ENCODE results near the gene TMEM91.

Gene TMEM91

DNA sequence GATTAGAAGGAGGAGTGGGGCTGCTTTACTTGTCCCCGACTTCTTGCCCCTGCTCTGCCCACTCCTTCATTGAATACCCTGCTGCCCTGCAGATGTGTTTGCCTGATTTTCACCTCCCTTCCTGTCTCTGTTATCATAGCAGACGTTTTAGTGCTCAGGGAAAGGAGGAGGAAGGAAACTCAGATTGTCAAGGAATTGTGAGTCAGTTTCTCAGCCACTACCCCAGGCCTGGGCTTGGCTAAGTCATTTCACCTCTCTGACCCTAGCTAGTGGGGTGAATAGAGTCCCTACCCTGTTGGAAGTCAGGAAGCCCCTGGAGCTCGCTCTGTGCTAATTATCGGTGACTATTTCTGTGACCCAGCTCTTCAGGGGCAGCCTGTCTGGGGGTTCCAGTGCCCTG lies 25.1 kb downstream of the TMEM91 start:
- no peak overlapping the region for H3K27ac ChIP-seq
- TF ChIP-seq, protein P1, sequence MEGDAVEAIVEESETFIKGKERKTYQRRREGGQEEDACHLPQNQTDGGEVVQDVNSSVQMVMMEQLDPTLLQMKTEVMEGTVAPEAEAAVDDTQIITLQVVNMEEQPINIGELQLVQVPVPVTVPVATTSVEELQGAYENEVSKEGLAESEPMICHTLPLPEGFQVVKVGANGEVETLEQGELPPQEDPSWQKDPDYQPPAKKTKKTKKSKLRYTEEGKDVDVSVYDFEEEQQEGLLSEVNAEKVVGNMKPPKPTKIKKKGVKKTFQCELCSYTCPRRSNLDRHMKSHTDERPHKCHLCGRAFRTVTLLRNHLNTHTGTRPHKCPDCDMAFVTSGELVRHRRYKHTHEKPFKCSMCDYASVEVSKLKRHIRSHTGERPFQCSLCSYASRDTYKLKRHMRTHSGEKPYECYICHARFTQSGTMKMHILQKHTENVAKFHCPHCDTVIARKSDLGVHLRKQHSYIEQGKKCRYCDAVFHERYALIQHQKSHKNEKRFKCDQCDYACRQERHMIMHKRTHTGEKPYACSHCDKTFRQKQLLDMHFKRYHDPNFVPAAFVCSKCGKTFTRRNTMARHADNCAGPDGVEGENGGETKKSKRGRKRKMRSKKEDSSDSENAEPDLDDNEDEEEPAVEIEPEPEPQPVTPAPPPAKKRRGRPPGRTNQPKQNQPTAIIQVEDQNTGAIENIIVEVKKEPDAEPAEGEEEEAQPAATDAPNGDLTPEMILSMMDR (conservative IDR thresholded peaks at IDR 0.05): no peak
- TF ChIP-seq ZFX (IDR thresholded peaks at IDR 0.05): no peak

DNA sequence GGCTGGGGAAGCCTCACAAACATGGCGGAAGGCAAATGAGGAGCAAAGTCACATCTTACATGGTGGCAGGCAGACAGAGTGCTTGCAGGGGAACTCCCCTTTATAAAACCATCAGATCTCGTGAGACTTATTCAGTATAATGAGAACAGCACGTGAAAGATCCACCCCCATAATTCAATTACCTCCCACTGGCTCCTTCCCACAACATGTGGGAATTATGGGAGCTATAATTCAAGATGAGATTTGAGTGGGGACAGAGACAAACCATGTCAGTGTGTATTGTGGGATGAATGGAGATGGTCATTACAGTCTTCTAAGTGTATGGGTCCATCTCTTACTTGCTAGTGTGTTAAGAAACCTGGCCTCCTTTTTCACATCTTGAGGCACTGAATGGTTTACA lies 25.7 kb downstream of the TMEM91 start:
- no peak overlapping the region for H3K27ac ChIP-seq
- TF ChIP-seq, protein P1 (conservative IDR thresholded peaks at IDR 0.05): no peak
- no peak for TF ChIP-seq ZFX (IDR thresholded peaks at IDR 0.05)

DNA sequence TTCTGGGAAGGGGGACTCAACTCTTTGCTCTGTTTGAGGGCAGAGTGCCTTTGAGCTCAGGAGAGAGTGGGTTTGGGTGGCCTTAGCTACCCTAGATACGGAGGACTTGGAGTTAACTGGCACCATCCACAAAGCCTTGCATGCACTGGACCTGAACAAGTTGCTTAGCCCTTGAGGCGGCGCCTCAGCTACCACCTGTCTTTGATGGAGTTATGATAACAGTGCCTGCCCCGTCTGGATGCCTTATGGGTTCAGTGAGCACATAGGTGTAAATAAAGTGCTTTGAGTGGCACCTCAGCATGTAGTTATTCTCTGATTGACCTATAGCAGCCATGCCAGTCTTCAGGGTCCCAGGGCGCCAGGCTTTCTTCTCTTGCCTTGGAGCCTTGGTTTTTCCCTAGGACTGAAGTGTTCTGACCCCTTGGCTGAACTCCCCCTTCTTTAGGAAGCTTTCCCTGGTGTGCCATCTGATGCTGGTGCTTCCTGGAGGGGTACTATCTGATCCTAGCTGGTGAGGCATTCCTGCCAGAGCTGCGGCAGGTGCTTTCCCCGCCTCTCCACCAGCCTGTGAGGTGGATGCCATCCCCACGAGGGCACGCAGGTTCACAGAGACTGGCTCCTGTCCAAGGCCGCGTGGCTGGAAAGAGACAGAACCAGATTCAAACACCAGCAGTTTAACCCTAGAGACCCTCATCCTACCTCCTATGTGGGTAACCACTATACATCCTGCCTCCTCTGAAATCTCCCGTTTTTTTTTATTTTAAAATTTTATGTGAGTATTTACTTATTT lies 27.0 kb downstream of the TMEM91 start:
- H3K27ac ChIP-seq: no peak overlapping the region
- TF ChIP-seq, protein P1 (conservative IDR thresholded peaks at IDR 0.05): no peak
- TF ChIP-seq ZFX (IDR thresholded peaks at IDR 0.05): no peak

DNA sequence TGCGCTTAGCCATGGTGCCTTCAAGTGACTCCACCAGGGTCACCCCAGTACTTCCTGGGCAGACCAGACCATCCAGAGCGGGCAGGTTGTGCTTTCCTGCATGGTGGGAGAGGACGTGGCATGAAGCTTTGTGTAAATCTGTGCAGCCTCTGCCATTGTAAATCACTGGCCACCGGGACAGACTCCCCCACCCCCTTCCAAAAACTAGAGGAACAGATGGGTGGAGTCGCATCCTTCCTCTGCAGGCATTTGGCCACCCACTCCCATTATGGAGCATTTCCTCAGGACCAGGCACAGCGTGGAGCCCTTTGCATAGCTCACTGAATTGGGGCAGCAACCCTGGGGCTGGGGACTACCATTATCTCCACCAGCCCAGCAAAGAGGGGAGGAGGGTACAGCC lies 29.4 kb downstream of the TMEM91 start:
- no peak overlapping the region for H3K27ac ChIP-seq
- TF ChIP-seq, protein P1 (conservative IDR thresholded peaks at IDR 0.05): no peak
- no peak for TF ChIP-seq ZFX (IDR thresholded peaks at IDR 0.05)

DNA sequence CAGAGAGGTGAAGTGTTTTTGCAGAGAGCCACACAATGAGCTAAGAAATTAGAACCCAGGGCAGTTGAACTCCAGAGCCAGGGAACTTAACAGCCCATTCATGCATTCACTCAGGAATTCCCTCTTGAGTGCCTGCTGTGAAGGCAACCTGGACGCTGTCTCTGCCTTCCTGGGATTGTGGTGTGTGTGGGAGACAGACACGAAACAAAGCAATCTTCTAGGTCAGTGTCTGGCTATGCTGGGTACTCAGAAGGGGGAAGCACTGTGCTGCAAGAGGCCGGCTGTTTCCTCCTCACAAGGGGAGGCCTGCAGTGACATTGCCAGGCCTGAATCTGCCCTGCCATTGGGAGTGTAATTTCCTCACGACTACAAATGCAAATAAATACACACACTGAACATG lies 30.9 kb downstream of the TMEM91 start:
- TF ChIP-seq, protein P1 (conservative IDR thresholded peaks at IDR 0.05): no peak
- TF ChIP-seq ZFX (IDR thresholded peaks at IDR 0.05): no peak
- H3K27ac ChIP-seq: no peak overlapping the region

DNA sequence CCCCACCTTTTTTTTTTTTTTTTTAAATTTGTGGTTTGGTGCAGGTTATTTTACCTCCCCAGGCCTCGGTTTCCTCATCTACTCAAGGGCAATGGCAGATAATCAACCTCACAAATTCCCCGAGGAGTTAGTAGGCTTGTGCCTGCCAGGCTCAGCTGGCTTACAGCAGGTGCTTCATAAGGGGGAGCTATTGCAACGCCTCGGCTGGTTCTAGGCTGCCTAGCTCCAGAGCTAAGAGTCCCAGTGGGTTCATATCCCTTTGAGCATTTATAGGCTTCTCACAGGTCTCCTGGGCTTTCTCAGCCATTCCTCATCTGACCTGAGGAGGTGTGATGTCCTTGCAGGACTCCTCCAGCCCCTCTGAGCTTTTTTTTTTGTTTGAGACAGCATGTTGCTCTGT lies 31.9 kb downstream of the TMEM91 start:
- no peak overlapping the region for H3K27ac ChIP-seq
- TF ChIP-seq, protein P1 (conservative IDR thresholded peaks at IDR 0.05): no peak
- TF ChIP-seq ZFX (IDR thresholded peaks at IDR 0.05): no peak

DNA sequence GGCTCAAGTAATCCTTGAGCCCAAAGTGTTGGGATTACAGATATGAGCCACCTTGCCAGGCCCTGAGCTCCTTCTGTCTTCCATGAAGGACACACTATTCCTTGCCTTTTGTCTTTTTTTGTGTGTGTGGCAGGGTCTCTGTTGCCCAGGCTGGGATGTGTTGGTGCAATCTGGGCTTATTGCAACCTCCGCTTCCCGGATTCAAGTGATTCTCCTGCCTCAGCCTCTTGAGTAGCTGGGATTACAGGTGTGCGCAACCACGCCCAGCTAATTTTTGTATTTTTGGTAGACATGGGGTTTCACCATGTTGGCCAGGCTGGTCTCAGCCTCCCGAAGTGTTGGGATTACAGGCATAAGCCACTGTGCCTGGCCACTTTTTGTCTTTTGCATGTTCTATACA lies 32.5 kb downstream of the TMEM91 start:
- H3K27ac ChIP-seq: peak overlapping the region; percentile 38

DNA sequence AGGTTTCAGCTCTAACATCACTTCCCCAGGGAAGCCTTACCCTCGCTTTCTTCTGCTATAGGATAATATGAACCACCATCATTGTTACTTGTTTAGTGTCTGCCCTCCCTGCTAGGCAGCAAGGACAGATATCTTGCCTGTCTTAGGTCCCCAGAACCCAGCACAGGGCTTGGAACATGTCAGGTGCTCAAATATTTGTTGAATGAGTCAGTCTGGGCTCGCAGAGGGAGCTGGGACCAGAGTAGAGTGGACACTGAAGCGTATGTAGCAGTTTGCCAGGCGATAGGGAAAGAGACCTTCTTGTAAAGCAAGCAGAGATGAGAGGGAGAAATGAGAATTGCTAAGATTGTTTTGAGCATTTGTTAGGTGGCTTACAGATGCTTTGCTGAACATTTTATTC lies 33.0 kb downstream of the TMEM91 start:
- no peak for TF ChIP-seq ZFX (IDR thresholded peaks at IDR 0.05)
- TF ChIP-seq, protein P1 (conservative IDR thresholded peaks at IDR 0.05): no peak

More for the DNA sequence above, 33.0 kb downstream of the TMEM91 start:
- peak overlapping the region; percentile 38 for H3K27ac ChIP-seq
